DOHH2 (cell line): ENCODE results near the gene COX5B.

Source experiments
- EZH2phosphoT487 ChIP-seq: fragments of 200-600 bp; sonication (generic); IDR thresholded peaks from 2 replicates; pipeline ENCODE4 v1.6.1; 2017; ENCODE audit warnings: borderline replicate concordance, mild to moderate bottlenecking, antibody characterized with exemption, low read length, moderate library complexity, mixed read lengths
- TF ChIP-seq, protein P1 (sequence below): fragments of 200-600 bp; sonication (generic); IDR thresholded peaks from one replicate; pipeline ENCODE4 v1.5.1; 2014; ENCODE audit warnings: antibody characterized with exemption, mild to moderate bottlenecking, low read depth, low read length; ENCODE audit not compliant: poor library complexity, severe bottlenecking

- TF ChIP-seq, protein P1, sequence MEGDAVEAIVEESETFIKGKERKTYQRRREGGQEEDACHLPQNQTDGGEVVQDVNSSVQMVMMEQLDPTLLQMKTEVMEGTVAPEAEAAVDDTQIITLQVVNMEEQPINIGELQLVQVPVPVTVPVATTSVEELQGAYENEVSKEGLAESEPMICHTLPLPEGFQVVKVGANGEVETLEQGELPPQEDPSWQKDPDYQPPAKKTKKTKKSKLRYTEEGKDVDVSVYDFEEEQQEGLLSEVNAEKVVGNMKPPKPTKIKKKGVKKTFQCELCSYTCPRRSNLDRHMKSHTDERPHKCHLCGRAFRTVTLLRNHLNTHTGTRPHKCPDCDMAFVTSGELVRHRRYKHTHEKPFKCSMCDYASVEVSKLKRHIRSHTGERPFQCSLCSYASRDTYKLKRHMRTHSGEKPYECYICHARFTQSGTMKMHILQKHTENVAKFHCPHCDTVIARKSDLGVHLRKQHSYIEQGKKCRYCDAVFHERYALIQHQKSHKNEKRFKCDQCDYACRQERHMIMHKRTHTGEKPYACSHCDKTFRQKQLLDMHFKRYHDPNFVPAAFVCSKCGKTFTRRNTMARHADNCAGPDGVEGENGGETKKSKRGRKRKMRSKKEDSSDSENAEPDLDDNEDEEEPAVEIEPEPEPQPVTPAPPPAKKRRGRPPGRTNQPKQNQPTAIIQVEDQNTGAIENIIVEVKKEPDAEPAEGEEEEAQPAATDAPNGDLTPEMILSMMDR: no peak
- no peak for TF ChIP-seq EZH2phosphoT487
Observed at GRCh38 chr2:97644023-97644717, 1.7 kb upstream of the COX5B start.
